CD4-positive, alpha-beta T cell (primary cell): ENCODE measurements around the gene SPSB1. TPM values are rescaled to one million over a fixed set of nuclear protein-coding genes. Genes with fewer than 3 reads are reported as not detected.

ENCODE experiments used
- ATAC-seq: fragments of 200-7000 bp; cut with Tn5 transposase; one replicate; pipeline ENCODE4 v1.10.0; 2022; ENCODE audit warnings: mild to moderate bottlenecking; ENCODE audit not compliant: poor library complexity
- CTCF ChIA-PET: fragments of 350-600 bp; sonication (Branson Sonifier 250); formaldehyde crosslinking; loops from one replicate; lab custom pipeline; 2021; ENCODE audit warnings: antibody characterized with exemption, inconsistent platforms; lab: Charles Lee
- POLR2A ChIA-PET: fragments of 350-600 bp; sonication (Branson Sonifier 250); formaldehyde crosslinking; loops from one replicate; lab custom pipeline; 2021; ENCODE audit warnings: antibody characterized with exemption, inconsistent platforms; lab: Charles Lee
- DNase-seq, 14 experiments: peaks; one replicate each; pipeline ENCODE4 v3.0.0-alpha.2; 2013 to 2020; ENCODE audit warnings: mixed read lengths in 2 of 14
- H3K27ac ChIP-seq, 2 donors: one replicate each; pipeline versions ENCODE4 v1.5.1 to v1.7.0; 2013; ENCODE audit warnings: low read length in 2 of 2, low read depth in 1 of 2, mild to moderate bottlenecking in 1 of 2
- H3K27me3 ChIP-seq, 2 experiments: 1 replicate in 1 of 2; 2 replicates in 1 of 2; pipeline versions ENCODE4 v1.6.1 to v1.7.0; 2013; ENCODE audit warnings: low read length in 2 of 2, control low read depth in 1 of 2, mild to moderate bottlenecking in 1 of 2, moderate library complexity in 1 of 2; ENCODE audit not compliant: insufficient read depth in 2 of 2, control insufficient read depth in 1 of 2
- H3K36me3 ChIP-seq: one replicate; pipeline ENCODE4 v1.6.1; 2013; ENCODE audit warnings: low read length, control low read depth; ENCODE audit not compliant: insufficient read depth
- H3K4me1 ChIP-seq: one replicate; pipeline ENCODE4 v1.6.1; 2013; ENCODE audit warnings: low read length, control low read depth; ENCODE audit not compliant: insufficient read depth
- H3K4me3 ChIP-seq: one replicate; pipeline ENCODE4 v1.5.1; 2013; ENCODE audit warnings: mild to moderate bottlenecking, low read length, moderate library complexity
- H3K9me3 ChIP-seq, 2 experiments: 1 replicate in 1 of 2; 2 replicates in 1 of 2; pipeline versions ENCODE4 v1.6.1 to v1.7.0; 2013; ENCODE audit warnings: low read length in 2 of 2, mild to moderate bottlenecking in 2 of 2, control low read depth in 1 of 2, moderate library complexity in 1 of 2; ENCODE audit not compliant: control insufficient read depth in 1 of 2, insufficient read depth in 1 of 2
- H3K27ac Mint-ChIP-seq: one replicate; pipeline ENCODE4 v1.8.0; 2020; ENCODE audit warnings: mixed read lengths
- H3K27me3 Mint-ChIP-seq: one replicate; pipeline ENCODE4 v1.8.0; 2021; ENCODE audit warnings: mixed read lengths
- H3K36me3 Mint-ChIP-seq: one replicate; pipeline ENCODE4 v1.8.0; 2021; ENCODE audit warnings: low read depth, mixed read lengths
- H3K4me1 Mint-ChIP-seq: one replicate; pipeline ENCODE4 v1.8.0; 2021; ENCODE audit warnings: low read depth, mixed read lengths
- H3K4me3 Mint-ChIP-seq: one replicate; pipeline ENCODE4 v1.8.0; 2020; ENCODE audit warnings: mild to moderate bottlenecking, mixed read lengths
- H3K9me3 Mint-ChIP-seq: one replicate; pipeline ENCODE4 v1.8.0; 2020; ENCODE audit warnings: mixed read lengths
- intact Hi-C, 2 experiments: fragments of 100-400 bp; cut with DNase I in 1 of 2; cut with micrococcal nuclease in 1 of 2; formaldehyde crosslinking; loops; one replicate each; pipeline versions ENCODE4 v1.15.1 to v1.9.0; 2023 to 2025; cut with DNase I, micrococcal nuclease
- total RNA-seq, 174 experiments: library from RNA in 2 of 174; stranded (reverse) in 2 of 174; gene quantifications; one replicate each; pipeline ENCODE4 v1.2.3 and lab custom pipeline; 2021 to 2026
- TF ChIP-seq, protein P1 (sequence below): fragments of 200-600 bp; IDR thresholded peaks from one replicate; pipeline ENCODE4 v1.8.0; 2022; ENCODE audit warnings: antibody characterized with exemption, mild to moderate bottlenecking

Gene SPSB1
- total RNA-seq, 2 experiments from 2014 or later, result 1.9 to 2.3 TPM

DNA sequence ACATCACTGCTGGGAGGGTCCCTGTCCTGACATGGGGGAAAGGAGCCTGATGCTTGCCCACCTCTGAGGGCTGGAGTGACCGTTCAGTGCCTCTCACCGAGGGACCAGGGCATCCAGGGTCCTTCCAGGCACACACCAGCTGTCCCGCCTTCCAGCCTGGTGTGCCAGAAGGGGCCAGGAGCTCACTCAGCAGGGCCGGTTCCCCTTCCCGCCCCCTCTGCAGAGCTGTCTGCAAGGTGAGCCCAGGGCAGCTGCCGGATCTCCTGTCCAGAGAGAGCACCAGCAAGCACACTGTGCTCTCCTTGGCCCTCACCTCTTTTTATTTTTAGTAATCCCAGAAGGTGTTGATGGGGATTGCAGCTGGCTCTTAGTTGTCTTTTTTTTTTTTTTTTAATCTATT is 41.2 kb upstream of the SPSB1 start:
- ATAC-seq (no peak), DNase-seq (no peak)
- CTCF ChIA-PET, result interaction anchor here (1.3 kb wide), 1 partner anchor 15 kb away, joined by 4 read pairs; no protein-coding TSS in a partner anchor
- Mint-ChIP-seq H3K9me3 (no peaks in the 10 kb centered on the region), H3K4me3 (no peak overlapping the region), H3K27me3 (no peaks in the 10 kb centered on the region), H3K27ac (no peak overlapping the region), H3K36me3 (peaks cover 23% of the 10 kb centered on the region), H3K4me1 (peaks cover 21% of the 10 kb centered on the region)
- H3K36me3 ChIP-seq, result peaks cover 20% of the 10 kb centered on the region
- H3K27me3 ChIP-seq, result no peaks in the 10 kb centered on the region
- POLR2A ChIA-PET, result no interaction called here
- H3K4me1 ChIP-seq, result peaks cover 10% of the 10 kb centered on the region
- intact Hi-C loops, result no loop called here
- H3K9me3 ChIP-seq, result no peaks in the 10 kb centered on the region
- no peak overlapping the region for H3K4me3 ChIP-seq
- H3K27ac ChIP-seq, result no peak overlapping the region
- TF ChIP-seq, protein P1, sequence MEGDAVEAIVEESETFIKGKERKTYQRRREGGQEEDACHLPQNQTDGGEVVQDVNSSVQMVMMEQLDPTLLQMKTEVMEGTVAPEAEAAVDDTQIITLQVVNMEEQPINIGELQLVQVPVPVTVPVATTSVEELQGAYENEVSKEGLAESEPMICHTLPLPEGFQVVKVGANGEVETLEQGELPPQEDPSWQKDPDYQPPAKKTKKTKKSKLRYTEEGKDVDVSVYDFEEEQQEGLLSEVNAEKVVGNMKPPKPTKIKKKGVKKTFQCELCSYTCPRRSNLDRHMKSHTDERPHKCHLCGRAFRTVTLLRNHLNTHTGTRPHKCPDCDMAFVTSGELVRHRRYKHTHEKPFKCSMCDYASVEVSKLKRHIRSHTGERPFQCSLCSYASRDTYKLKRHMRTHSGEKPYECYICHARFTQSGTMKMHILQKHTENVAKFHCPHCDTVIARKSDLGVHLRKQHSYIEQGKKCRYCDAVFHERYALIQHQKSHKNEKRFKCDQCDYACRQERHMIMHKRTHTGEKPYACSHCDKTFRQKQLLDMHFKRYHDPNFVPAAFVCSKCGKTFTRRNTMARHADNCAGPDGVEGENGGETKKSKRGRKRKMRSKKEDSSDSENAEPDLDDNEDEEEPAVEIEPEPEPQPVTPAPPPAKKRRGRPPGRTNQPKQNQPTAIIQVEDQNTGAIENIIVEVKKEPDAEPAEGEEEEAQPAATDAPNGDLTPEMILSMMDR, result no peak

DNA sequence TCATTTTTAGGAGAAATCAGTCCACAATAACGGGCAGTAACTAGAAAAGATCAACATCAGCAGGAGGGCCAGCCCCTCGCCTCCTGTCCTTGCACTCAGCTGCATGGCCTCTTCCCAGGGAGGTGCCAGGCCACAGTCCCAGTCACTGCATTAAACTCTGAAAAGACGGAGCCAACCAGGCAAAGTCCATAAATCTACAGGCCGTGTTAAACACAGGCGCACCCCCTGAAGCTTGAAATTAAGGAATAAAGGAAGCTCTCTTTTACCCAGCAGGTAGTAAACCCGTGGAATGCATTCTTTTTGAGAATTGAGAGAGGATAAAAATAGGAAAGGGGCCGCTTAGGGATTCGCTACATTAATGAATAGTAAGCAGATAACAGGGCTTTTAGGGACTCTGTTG is 39.7 kb upstream of the SPSB1 start:
- intact Hi-C loops, result no loop called here
- Histone ChIP-seq H3K4me1 (peaks cover 14% of the 10 kb centered on the region), H3K27me3 (no peaks in the 10 kb centered on the region), H3K27ac (no peak overlapping the region), H3K4me3 (no peak overlapping the region), H3K36me3 (peaks cover 8% of the 10 kb centered on the region), H3K9me3 (no peaks in the 10 kb centered on the region)
- no peaks in the 10 kb centered on the region for H3K9me3 Mint-ChIP-seq
- peaks cover 26% of the 10 kb centered on the region for H3K4me1 Mint-ChIP-seq
- DNase-seq (no peak), ATAC-seq (no peak)
- ChIA-PET POLR2A (no interaction called here), CTCF (no interaction called here)
- TF ChIP-seq, protein P1, result no peak
- H3K27me3 Mint-ChIP-seq, result no peaks in the 10 kb centered on the region
- H3K4me3 Mint-ChIP-seq, result no peak overlapping the region
- no peak overlapping the region for H3K27ac Mint-ChIP-seq
- H3K36me3 Mint-ChIP-seq, result peaks cover 28% of the 10 kb centered on the region

DNA sequence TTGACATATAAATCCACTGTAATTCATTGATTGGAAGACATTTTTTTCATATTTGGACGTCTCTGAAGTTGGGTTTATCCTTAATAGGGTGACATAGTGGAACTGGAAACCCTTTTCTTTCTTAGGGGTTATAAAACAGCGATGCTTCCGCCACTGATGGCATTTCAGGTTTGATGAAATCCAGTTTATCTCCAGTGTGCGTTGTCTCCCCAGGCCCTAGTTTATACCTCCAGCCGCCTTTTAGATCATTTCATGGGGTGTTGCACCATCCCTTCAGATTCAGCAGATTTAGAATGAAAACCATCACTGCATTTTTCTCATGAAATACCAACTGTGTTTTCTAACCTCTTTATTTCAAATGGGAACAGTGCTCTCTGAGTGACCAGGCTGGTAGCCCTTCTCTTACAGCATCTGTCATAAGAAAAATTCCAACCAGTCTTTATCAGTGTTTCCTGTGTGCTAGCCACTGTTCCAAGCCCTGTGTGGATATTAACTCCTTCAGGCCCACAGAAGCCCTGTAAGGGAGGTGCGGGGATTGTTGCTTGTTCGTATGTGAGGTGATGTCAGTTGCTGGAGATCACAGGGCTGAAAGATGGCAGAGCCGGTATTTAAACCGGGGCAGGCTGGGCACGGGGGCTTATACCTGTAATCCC is 39.1 kb upstream of the SPSB1 start:
- POLR2A ChIA-PET, result no interaction called here
- H3K27me3 ChIP-seq, result no peaks in the 10 kb centered on the region
- no peak for ATAC-seq
- Mint-ChIP-seq H3K27ac (no peak overlapping the region), H3K27me3 (no peaks in the 10 kb centered on the region), H3K9me3 (no peaks in the 10 kb centered on the region), H3K4me1 (peaks cover 32% of the 10 kb centered on the region), H3K4me3 (no peak overlapping the region), H3K36me3 (peaks cover 30% of the 10 kb centered on the region)
- intact Hi-C loops, result no loop called here
- peaks cover 5% of the 10 kb centered on the region for H3K36me3 ChIP-seq
- DNase-seq, result no peak
- H3K4me1 ChIP-seq, result peaks cover 14% of the 10 kb centered on the region
- no peaks in the 10 kb centered on the region for H3K9me3 ChIP-seq
- TF ChIP-seq, protein P1, result no peak
- no peak overlapping the region for H3K4me3 ChIP-seq
- H3K27ac ChIP-seq, result no peak overlapping the region
- CTCF ChIA-PET, result interaction anchor here (1.4 kb wide), 2 partner anchors 18 to 334 kb away, joined by 3 read pairs; no protein-coding TSS in a partner anchor
